ENCODE measurements around the gene MDGA2.
"Not testable (repeated sequence)": the region's sequence is repeated elsewhere in the genome, so short reads cannot be mapped to it uniquely, and the experiment has no call there.

MDGA2 gene

GRCh38 chr14:47208434-47208833 lies 467.0 kb downstream of the MDGA2 start:
- TF ChIP-seq CTCF (IDR thresholded peaks at IDR 0.05; ENCODE audit: insufficient read depth, low read length, poor library complexity, severe bottlenecking), result no peak
- no peak overlapping the region for H3K4me3 ChIP-seq (replicated peaks; ENCODE audit: low read depth, low read length)
- no peaks in the 10 kb centered on the region for H3K36me3 ChIP-seq (ENCODE audit: control insufficient read depth, insufficient read depth, low read length)
- DNase-seq (ENCODE audit: extremely low read depth, insufficient read length), result no peak
- no peaks in the 10 kb centered on the region for H3K27me3 ChIP-seq (replicated peaks; ENCODE audit: control insufficient read depth, insufficient read depth, low read length)

GRCh38 chr14:47207617-47208016 lies 467.8 kb downstream of the MDGA2 start:
- Histone ChIP-seq H3K4me3 (replicated peaks; ENCODE audit: low read depth, low read length) (no peak overlapping the region), H3K27me3 (replicated peaks; ENCODE audit: control insufficient read depth, insufficient read depth, low read length) (no peaks in the 10 kb centered on the region), H3K36me3 (ENCODE audit: control insufficient read depth, insufficient read depth, low read length) (no peaks in the 10 kb centered on the region)
- no peak for DNase-seq (ENCODE audit: extremely low read depth, insufficient read length)
- TF ChIP-seq CTCF (IDR thresholded peaks at IDR 0.05; ENCODE audit: insufficient read depth, low read length, poor library complexity, severe bottlenecking), result no peak

- no peak for TF ChIP-seq CTCF (IDR thresholded peaks at IDR 0.05; ENCODE audit: insufficient read depth, low read length, poor library complexity, severe bottlenecking)
- H3K36me3 ChIP-seq (ENCODE audit: control insufficient read depth, insufficient read depth, low read length), result no peaks in the 10 kb centered on the region
- no peak for DNase-seq (ENCODE audit: extremely low read depth, insufficient read length)
- no peaks in the 10 kb centered on the region for H3K27me3 ChIP-seq (replicated peaks; ENCODE audit: control insufficient read depth, insufficient read depth, low read length)
- H3K4me3 ChIP-seq (replicated peaks; ENCODE audit: low read depth, low read length), result no peak overlapping the region
Measured at GRCh38 chr14:47200740-47201139, 474.7 kb downstream of the MDGA2 start.

- H3K4me3 ChIP-seq (replicated peaks; ENCODE audit: low read depth, low read length), result no peak overlapping the region
- no peaks in the 10 kb centered on the region for H3K36me3 ChIP-seq (ENCODE audit: control insufficient read depth, insufficient read depth, low read length)
- no peak for TF ChIP-seq CTCF (IDR thresholded peaks at IDR 0.05; ENCODE audit: insufficient read depth, low read length, poor library complexity, severe bottlenecking)
- no peak for DNase-seq (ENCODE audit: extremely low read depth, insufficient read length)
- H3K27me3 ChIP-seq (replicated peaks; ENCODE audit: control insufficient read depth, insufficient read depth, low read length), result no peaks in the 10 kb centered on the region
Measured at GRCh38 chr14:47195582-47195981, 479.8 kb downstream of the MDGA2 start.

- H3K27me3 ChIP-seq (replicated peaks; ENCODE audit: control insufficient read depth, insufficient read depth, low read length), result no peaks in the 10 kb centered on the region
- no peak for DNase-seq (ENCODE audit: extremely low read depth, insufficient read length)
Measured at GRCh38 chr14:47194055-47194454, 481.4 kb downstream of the MDGA2 start.

GRCh38 chr14:47192203-47192602 lies 483.2 kb downstream of the MDGA2 start:
- DNase-seq (ENCODE audit: extremely low read depth, insufficient read length); H3K4me3 ChIP-seq (replicated peaks; ENCODE audit: low read depth, low read length); H3K27me3 ChIP-seq (replicated peaks; ENCODE audit: control insufficient read depth, insufficient read depth, low read length); H3K36me3 ChIP-seq (ENCODE audit: control insufficient read depth, insufficient read depth, low read length): not testable (repeated sequence)

More at GRCh38 chr14:47194055-47194454, 481.4 kb downstream of the MDGA2 start:
- Histone ChIP-seq H3K4me3 (replicated peaks; ENCODE audit: low read depth, low read length) (no peak overlapping the region), H3K36me3 (ENCODE audit: control insufficient read depth, insufficient read depth, low read length) (no peaks in the 10 kb centered on the region)
- TF ChIP-seq CTCF (IDR thresholded peaks at IDR 0.05; ENCODE audit: insufficient read depth, low read length, poor library complexity, severe bottlenecking), result no peak

All from GM06990 (cell line).